ENCODE results near the gene GYG1. TPM values are rescaled to one million over a fixed set of nuclear protein-coding genes. Genes with fewer than 3 reads are reported as not detected.

The GYG1 gene
- total RNA-seq, 4 donors from 2014 or later: 11.9 to 23.9 (median 12.8) TPM

- Histone ChIP-seq H3K9me3 (no peaks in the 10 kb centered on the region), H3K36me3 (peaks cover 0 to 59% (median 0%) of the 10 kb centered on the region in 3 donors), H3K4me1 (no peaks in the 10 kb centered on the region), H3K27me3 (no peaks in the 10 kb centered on the region), H3K4me3 (no peak overlapping the region), H3K27ac (no peak overlapping the region)
- TF ChIP-seq POLR2A (IDR thresholded peaks at IDR 0.05) (no peak), CTCF (IDR thresholded peaks at IDR 0.05) (no peak)
- DNase-seq: no peak
Measured at GRCh38 chr3:148999806-149000205, 8.5 kb downstream of the GYG1 start.

- DNase-seq: no peak
- peaks cover 0 to 57% (median 0%) of the 10 kb centered on the region in 3 donors for H3K36me3 ChIP-seq
- no peaks in the 10 kb centered on the region for H3K9me3 ChIP-seq
- TF ChIP-seq CTCF (IDR thresholded peaks at IDR 0.05) (no peak), POLR2A (IDR thresholded peaks at IDR 0.05) (no peak)
- no peaks in the 10 kb centered on the region for H3K27me3 ChIP-seq
- no peak overlapping the region for H3K27ac ChIP-seq
- no peak overlapping the region for H3K4me3 ChIP-seq
- H3K4me1 ChIP-seq: no peaks in the 10 kb centered on the region
Measured at GRCh38 chr3:149000206-149000745, 8.9 kb downstream of the GYG1 start.

GRCh38 chr3:149001727-149002126 is 10.4 kb downstream of the GYG1 start:
- TF ChIP-seq POLR2A (IDR thresholded peaks at IDR 0.05) (no peak), CTCF (IDR thresholded peaks at IDR 0.05) (no peak)
- no peaks in the 10 kb centered on the region for H3K9me3 ChIP-seq
- H3K27ac ChIP-seq: no peak overlapping the region
- H3K36me3 ChIP-seq: peaks cover 0 to 51% (median 0%) of the 10 kb centered on the region in 3 donors
- H3K4me1 ChIP-seq: no peaks in the 10 kb centered on the region
- H3K27me3 ChIP-seq: no peaks in the 10 kb centered on the region
- H3K4me3 ChIP-seq: no peak overlapping the region
- DNase-seq: no peak

GRCh38 chr3:149003653-149004305 is 12.4 kb downstream of the GYG1 start:
- Histone ChIP-seq H3K27me3 (no peaks in the 10 kb centered on the region), H3K4me1 (no peaks in the 10 kb centered on the region), H3K27ac (no peak overlapping the region), H3K4me3 (no peak overlapping the region), H3K36me3 (peaks cover 0 to 49% (median 0%) of the 10 kb centered on the region in 3 donors), H3K9me3 (no peaks in the 10 kb centered on the region)
- TF ChIP-seq CTCF (IDR thresholded peaks at IDR 0.05) (no peak), POLR2A (IDR thresholded peaks at IDR 0.05) (no peak)
- DNase-seq: no peak

- Histone ChIP-seq H3K36me3 (peaks cover 0 to 49% (median 0%) of the 10 kb centered on the region in 3 donors), H3K9me3 (no peaks in the 10 kb centered on the region), H3K4me1 (no peaks in the 10 kb centered on the region), H3K27ac (no peak overlapping the region), H3K27me3 (no peaks in the 10 kb centered on the region), H3K4me3 (no peak overlapping the region)
- no peak for DNase-seq
- TF ChIP-seq CTCF (IDR thresholded peaks at IDR 0.05) (no peak), POLR2A (IDR thresholded peaks at IDR 0.05) (no peak)
Measured at GRCh38 chr3:149004622-149005021, 13.3 kb downstream of the GYG1 start.
